Heart right ventricle (tissue), 16 donors: ENCODE measurements around the gene CCSER1. TPM values are rescaled to one million over a fixed set of nuclear protein-coding genes. Genes with fewer than 3 reads are reported as not detected.
"Not testable (repeated sequence)": the region's sequence is repeated elsewhere in the genome, so short reads cannot be mapped to it uniquely, and the experiment has no call there.

Experiments used
- ATAC-seq, 8 donors: fragments of 200-7000 bp; cut with Tn5 transposase; one replicate each; pipeline ENCODE4 v1.9.1; 2020; ENCODE audit warnings: mild to moderate bottlenecking in 8 of 8, moderate library complexity in 8 of 8, moderate number of reproducible peaks in 1 of 8
- DNase-seq, 2 donors: peaks; one replicate each; pipeline ENCODE4 v3.0.0-alpha.2; 2020
- H3K27ac ChIP-seq, 10 donors: fragments of 200-600 bp; sonication (generic) in 2 of 10; one replicate each; pipeline versions ENCODE4 v1.5.0 to v1.8.0; 2020 to 2022; ENCODE audit warnings: mild to moderate bottlenecking in 3 of 10
- H3K27me3 ChIP-seq, 7 donors: fragments of 200-600 bp; one replicate each; pipeline ENCODE4 v1.8.0; 2021 to 2022; ENCODE audit warnings: mild to moderate bottlenecking in 2 of 7
- H3K36me3 ChIP-seq, 9 donors: fragments of 200-600 bp; sonication (generic) in 1 of 9; one replicate each; pipeline versions ENCODE4 v1.5.0 to v1.8.0; 2020 to 2022; ENCODE audit warnings: mild to moderate bottlenecking in 2 of 9
- H3K4me1 ChIP-seq, 9 donors: fragments of 200-600 bp; sonication (generic) in 1 of 9; one replicate each; pipeline versions ENCODE4 v1.5.0 to v1.8.0; 2020 to 2022; ENCODE audit warnings: mild to moderate bottlenecking in 4 of 9
- H3K4me3 ChIP-seq, 10 donors: fragments of 200-600 bp; sonication (generic) in 2 of 10; one replicate each; pipeline versions ENCODE4 v1.5.0 to v1.8.0; 2020 to 2022; ENCODE audit warnings: mild to moderate bottlenecking in 7 of 10, moderate library complexity in 2 of 10
- H3K9me3 ChIP-seq, 11 donors: fragments of 200-600 bp in 10 of 11; sonication (generic) in 2 of 11; one replicate each; pipeline versions ENCODE4 v1.5.0 to v1.8.0; 2013 to 2022; ENCODE audit warnings: mild to moderate bottlenecking in 2 of 11, control low read depth in 1 of 11, moderate library complexity in 1 of 11
- CTCF ChIP-seq, 9 donors: fragments of 200-600 bp; sonication (generic) in 2 of 9; IDR thresholded peaks; one replicate each; pipeline versions ENCODE4 v1.5.0 to v1.8.0; 2021 to 2022; ENCODE audit warnings: antibody characterized with exemption in 9 of 9, mild to moderate bottlenecking in 5 of 9, moderate library complexity in 1 of 9
- WGBS, 2 donors: extraction: QIAGEN DNeasy Blood & Tissue Kit; methylation state at CpG; one replicate each; pipeline ENCODE4 v1.1.7; 2013; ENCODE audit warnings: inconsistent platforms in 1 of 2; 5-methylcytosine and 5-hydroxymethylcytosine counted together
- intact Hi-C, 10 donors: fragments of 100-400 bp; cut with DNase I; formaldehyde crosslinking; loops; one replicate each; pipeline versions ENCODE4 v1.11.1 to v1.14.2; 2022
- polyA plus RNA-seq, 2 donors: library from polyadenylated mRNA; stranded (reverse); fragments of 200-250 nt; gene quantifications; one replicate each; pipeline ENCODE4 v1.2.3, GENCODE V29; 2013
- total RNA-seq, 10 donors: library from RNA; stranded (reverse); fragmentation: NEBNext Ultra II Directional in 3 of 10; extraction: Animal tissue kit (Norgen Biotek cat#: 25700) in 3 of 10; gene quantifications; one replicate each; pipeline versions ENCODE4 v1.2.1 to v1.2.4, GENCODE V29; 2021 to 2023
- donor health status: Arrhythmogenic right ventricular cardiomyopathy.
- donor health status: ischemic (EF 13 %, LVEDD 7.1; RV severe dilation, severe dysfunction).
- donor health status: healthy with polysubstance abuse.
- donor health status: DM: no; HTN: yes; CAD: no.
- donor health status: DM: no; HTN: no; CAD: no.
- donor health status: ischemic (EF 25% LVEDD 6.9; RV normal size, moderate dysfunction).
- donor health status: ischemic (EF 25% LVEDD 5.7; RV mildly dilated, moderate dysfunction).
- donor health status: healthy.
- donor health status: DM: yes; HTN: yes; CAD: no.
- donor health status: Ischemic cardiomyopathy.
- donor health status: ischemic (EF 35%, LVEDD 5.7; RV mildly dilated, moderate dysfunction).
- donor health status: nonischemic (EF 11% LVEDD 7.7; RV severe dilation, severe dysfunction).
- donor health status: DM: yes; HTN: yes; CAD: no.
- donor health status: PGD.
- donor health status: ischemic (EF 29% LVEDD 5.4; RV normal size, mild dysfunction).
- donor health status: nonischemic (EF 23%, LVEDD 6.1; RV moderate dilation, normal function).

The CCSER1 gene
- total and polyA plus RNA-seq, 12 donors = 1.5 to 16.4 (median 12.0) TPM

- Histone ChIP-seq H3K36me3 (no peaks in the 10 kb centered on the region), H3K4me3 (no peak overlapping the region), H3K27me3 (no peaks in the 10 kb centered on the region), H3K4me1 (no peaks in the 10 kb centered on the region), H3K9me3 (no peaks in the 10 kb centered on the region), H3K27ac (no peak overlapping the region)
- ATAC-seq (no peak), DNase-seq (no peak)
- intact Hi-C loops = no loop called here
- no peak for TF ChIP-seq CTCF (IDR thresholded peaks at IDR 0.05)
- 63 to 77% methylated on average over 2 of the region's 2 CpGs for WGBS, 2 donors
Measured at GRCh38 chr4:91092398-91092980, 965.3 kb downstream of the CCSER1 start.

GRCh38 chr4:91094220-91094619 is 967.0 kb downstream of the CCSER1 start:
- 88 to 89% methylated on average over 5 of the region's 5 CpGs for WGBS, 2 donors

GRCh38 chr4:91099666-91100065 is 972.5 kb downstream of the CCSER1 start:
- no peaks in the 10 kb centered on the region for H3K36me3 ChIP-seq
- TF ChIP-seq CTCF (IDR thresholded peaks at IDR 0.05) = no peak
- no peak for ATAC-seq
- no peaks in the 10 kb centered on the region for H3K27me3 ChIP-seq
- DNase-seq = no peak
- H3K9me3 ChIP-seq = peaks cover 0 to 18% (median 4%) of the 10 kb centered on the region in 11 donors
- no peaks in the 10 kb centered on the region for H3K4me1 ChIP-seq
- no peak overlapping the region for H3K4me3 ChIP-seq
- intact Hi-C loops = no loop called here
- no peak overlapping the region for H3K27ac ChIP-seq

More at GRCh38 chr4:91094220-91094619, 967.0 kb downstream of the CCSER1 start:
- intact Hi-C loops, DNase-seq, H3K27ac ChIP-seq, H3K9me3 ChIP-seq, H3K27me3 ChIP-seq, ATAC-seq, H3K4me3 ChIP-seq, H3K4me1 ChIP-seq, H3K36me3 ChIP-seq: not testable (repeated sequence)

GRCh38 chr4:91108751-91109150 is 981.6 kb downstream of the CCSER1 start:
- no peak for ATAC-seq
- WGBS, 2 donors = 59 to 69% methylated on average over 3 of the region's 3 CpGs

More at GRCh38 chr4:91108751-91109150, 981.6 kb downstream of the CCSER1 start:
- no peak for TF ChIP-seq CTCF (IDR thresholded peaks at IDR 0.05)
- Histone ChIP-seq H3K27me3 (no peaks in the 10 kb centered on the region), H3K4me1 (peaks cover 0 to 4% (median 0%) of the 10 kb centered on the region in 9 donors), H3K9me3 (peaks cover 0 to 16% (median 4%) of the 10 kb centered on the region in 11 donors), H3K4me3 (no peak overlapping the region), H3K27ac (no peak overlapping the region), H3K36me3 (no peaks in the 10 kb centered on the region)
- intact Hi-C loops = no loop called here
- no peak for DNase-seq
